Measurements from ENCODE around the gene SRGAP3.

The SRGAP3 gene

GRCh38 chr3:9223672-9224071 lies 25.8 kb downstream of the SRGAP3 start:
- no peak for DNase-seq

GRCh38 chr3:9222956-9223639 lies 26.3 kb downstream of the SRGAP3 start:
- no peak for DNase-seq

GRCh38 chr3:9222049-9222448 lies 27.4 kb downstream of the SRGAP3 start:
- DNase-seq = no peak

- no peak for DNase-seq
Measured at GRCh38 chr3:9218514-9218846, 31.0 kb downstream of the SRGAP3 start.

- no peak for DNase-seq
Measured at GRCh38 chr3:9217784-9218513, 31.5 kb downstream of the SRGAP3 start.

GRCh38 chr3:9216736-9217135 lies 32.7 kb downstream of the SRGAP3 start:
- DNase-seq = no peak

- no peak for DNase-seq
Measured at GRCh38 chr3:9214599-9214998, 34.8 kb downstream of the SRGAP3 start.

GRCh38 chr3:9214185-9214584 lies 35.3 kb downstream of the SRGAP3 start:
- no peak for DNase-seq

- no peak for DNase-seq
Measured at GRCh38 chr3:9213019-9213634, 36.3 kb downstream of the SRGAP3 start.

- no peak for DNase-seq
Measured at GRCh38 chr3:9211155-9211950, 38.1 kb downstream of the SRGAP3 start.

GRCh38 chr3:9209777-9210176 lies 39.7 kb downstream of the SRGAP3 start:
- DNase-seq = no peak

- DNase-seq = no peak
Measured at GRCh38 chr3:9208605-9209152, 40.8 kb downstream of the SRGAP3 start.

GRCh38 chr3:9207116-9207763 lies 42.2 kb downstream of the SRGAP3 start:
- DNase-seq = no peak

- DNase-seq = no peak
Measured at GRCh38 chr3:9206287-9206686, 43.2 kb downstream of the SRGAP3 start.

- DNase-seq = no peak
Measured at GRCh38 chr3:9205345-9206143, 43.9 kb downstream of the SRGAP3 start.

GRCh38 chr3:9204253-9204992 lies 45.0 kb downstream of the SRGAP3 start:
- DNase-seq = no peak

GRCh38 chr3:9203317-9203716 lies 46.1 kb downstream of the SRGAP3 start:
- DNase-seq = no peak

GRCh38 chr3:9202546-9202945 lies 46.9 kb downstream of the SRGAP3 start:
- DNase-seq = no peak

- no peak for DNase-seq
Measured at GRCh38 chr3:9201955-9202354, 47.5 kb downstream of the SRGAP3 start.

GRCh38 chr3:9201266-9201665 lies 48.2 kb downstream of the SRGAP3 start:
- DNase-seq = no peak

- no peak for DNase-seq
Measured at GRCh38 chr3:9199775-9200174, 49.7 kb downstream of the SRGAP3 start.

Measured in NCI-H748 treated with DMSO at 0.1 percent for 48 hours (cell line).